Mesodermal cell (in vitro differentiated cells): ENCODE measurements around the gene CSH1.

ENCODE experiments used
- H3K27ac ChIP-seq: 2 replicates; pipeline ENCODE4 v1.7.0; 2013; ENCODE audit warnings: mild to moderate bottlenecking, low read depth, low read length, moderate library complexity; ENCODE audit not compliant: severe bottlenecking
- H3K36me3 ChIP-seq: 2 replicates; pipeline ENCODE4 v1.7.1; 2013; ENCODE audit warnings: mild to moderate bottlenecking, low read length, moderate library complexity; ENCODE audit not compliant: control insufficient read depth, insufficient read depth
- H3K4me1 ChIP-seq: one replicate; pipeline ENCODE4 v1.7.1; 2013; ENCODE audit warnings: mild to moderate bottlenecking, low read length; ENCODE audit not compliant: insufficient read depth, control insufficient read depth, poor library complexity, severe bottlenecking
- H3K4me3 ChIP-seq: 2 replicates; pipeline ENCODE4 v1.7.0; 2013; ENCODE audit warnings: low read length, control low read depth, mild to moderate bottlenecking; ENCODE audit not compliant: insufficient read depth, poor library complexity, severe bottlenecking; ENCODE audit errors: extremely low read depth
- H3K9me3 ChIP-seq: 2 replicates; pipeline ENCODE4 v1.7.1; 2013; ENCODE audit warnings: mild to moderate bottlenecking, low read length, moderate library complexity; ENCODE audit not compliant: control insufficient read depth
- WGBS, 2 experiments: methylation state at CpG; one replicate each; pipeline ENCODE4 v1.1.5; 2013; ENCODE audit warnings: missing lambda C conversion rate in 2 of 2; ENCODE audit not compliant: insufficient coverage in 2 of 2; 5-methylcytosine and 5-hydroxymethylcytosine counted together

Gene CSH1

DNA sequence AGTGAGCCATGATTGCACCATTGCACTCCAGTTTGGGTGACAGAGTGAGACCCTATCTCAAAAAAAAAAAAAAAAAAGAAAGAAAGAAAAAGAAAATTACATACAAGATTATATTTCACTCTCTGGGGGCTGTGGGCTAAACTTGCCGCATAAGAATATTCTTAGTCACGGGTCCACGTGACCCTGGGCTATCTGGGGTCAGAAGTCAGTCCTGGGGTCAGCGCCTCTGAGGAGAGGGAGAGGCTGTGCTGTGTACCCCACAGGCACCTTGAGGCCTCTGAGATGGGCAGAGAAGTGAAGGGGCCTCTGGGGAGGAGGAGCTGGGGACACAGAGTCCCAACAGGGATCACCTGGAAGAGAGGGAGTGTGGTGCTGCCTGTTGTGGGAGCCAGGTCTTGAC is 41.5 kb upstream of the CSH1 start:
- Histone ChIP-seq H3K4me3 (no peak overlapping the region), H3K36me3 (no peaks in the 10 kb centered on the region), H3K4me1 (no peaks in the 10 kb centered on the region), H3K9me3 (no peaks in the 10 kb centered on the region), H3K27ac (no peak overlapping the region)
- WGBS, 2 experiments, result 88 to 97% methylated on average over 4 of the region's 4 CpGs

DNA sequence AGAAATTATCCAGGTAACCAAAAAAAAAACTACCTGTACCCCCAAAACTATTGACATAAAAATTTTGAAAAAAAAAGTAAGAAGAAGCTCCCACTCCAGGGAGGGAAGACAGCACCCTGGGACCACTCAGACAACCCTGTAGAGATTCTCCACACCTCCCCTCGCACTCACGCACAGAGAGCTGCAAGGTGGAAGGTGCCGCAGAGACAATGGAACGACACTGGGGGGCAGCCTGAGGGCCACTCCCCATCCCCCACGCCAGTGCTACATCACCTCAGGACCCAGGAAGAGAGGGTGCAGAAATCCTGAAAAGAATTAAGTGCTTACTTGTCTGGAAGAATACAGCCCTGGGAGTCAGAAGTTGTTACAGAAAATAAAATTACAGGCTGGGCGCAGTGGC is 40.9 kb upstream of the CSH1 start:
- H3K27ac ChIP-seq, result no peak overlapping the region
- H3K36me3 ChIP-seq, result no peaks in the 10 kb centered on the region
- H3K4me1 ChIP-seq, result no peaks in the 10 kb centered on the region
- no peak overlapping the region for H3K4me3 ChIP-seq
- WGBS, 2 experiments, result 95 to 97% methylated on average over 2 to 3 of the region's 6 CpGs
- no peaks in the 10 kb centered on the region for H3K9me3 ChIP-seq

DNA sequence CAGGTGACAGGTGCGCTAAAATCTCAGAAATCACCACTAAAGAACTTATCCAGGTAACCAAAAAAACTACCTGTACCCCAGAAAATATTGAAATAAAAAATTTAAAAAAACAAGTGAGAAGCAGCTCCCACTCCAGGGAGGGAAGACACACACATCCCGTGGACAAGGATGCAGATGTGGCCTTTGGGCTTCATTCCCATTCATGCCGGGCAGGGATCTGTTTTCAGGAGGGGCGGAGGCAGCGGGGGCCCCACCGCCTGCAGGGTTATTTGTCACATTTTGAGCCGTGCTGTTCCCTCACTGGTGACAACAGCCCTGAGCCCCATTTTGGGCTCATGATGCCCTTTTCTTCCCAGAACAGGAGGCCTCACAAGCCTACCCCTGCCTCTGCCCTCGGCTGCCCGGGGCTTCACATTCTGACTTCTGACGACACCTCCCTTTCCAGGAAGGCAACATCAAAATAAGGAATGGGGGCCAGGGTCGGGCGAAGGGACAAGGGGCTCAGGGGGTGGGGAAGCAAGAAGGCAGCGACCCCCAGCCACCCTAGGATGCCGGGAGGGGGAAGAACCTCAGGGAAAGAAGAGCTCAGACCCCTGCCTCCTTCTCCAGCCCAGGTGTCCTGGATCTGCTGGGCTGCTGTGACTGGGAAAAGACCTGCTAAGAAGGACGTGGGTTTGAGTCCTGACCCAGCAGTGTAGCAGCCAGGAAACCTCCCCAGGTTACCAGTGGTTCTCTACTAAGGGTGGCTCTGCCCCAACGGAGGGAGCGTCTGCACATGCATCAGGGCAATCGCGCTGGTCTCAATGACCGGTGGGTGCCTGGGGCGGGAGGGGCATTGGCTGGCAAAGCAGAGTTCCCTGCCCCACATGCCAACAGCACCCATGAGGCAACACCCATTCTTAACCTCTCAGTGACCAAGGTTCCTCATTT is 38.1 kb upstream of the CSH1 start:
- H3K4me1 ChIP-seq, result peaks cover 4% of the 10 kb centered on the region
- 88 to 89% methylated on average over 13 to 16 of the region's 21 CpGs for WGBS, 2 experiments
- H3K36me3 ChIP-seq, result no peaks in the 10 kb centered on the region

DNA sequence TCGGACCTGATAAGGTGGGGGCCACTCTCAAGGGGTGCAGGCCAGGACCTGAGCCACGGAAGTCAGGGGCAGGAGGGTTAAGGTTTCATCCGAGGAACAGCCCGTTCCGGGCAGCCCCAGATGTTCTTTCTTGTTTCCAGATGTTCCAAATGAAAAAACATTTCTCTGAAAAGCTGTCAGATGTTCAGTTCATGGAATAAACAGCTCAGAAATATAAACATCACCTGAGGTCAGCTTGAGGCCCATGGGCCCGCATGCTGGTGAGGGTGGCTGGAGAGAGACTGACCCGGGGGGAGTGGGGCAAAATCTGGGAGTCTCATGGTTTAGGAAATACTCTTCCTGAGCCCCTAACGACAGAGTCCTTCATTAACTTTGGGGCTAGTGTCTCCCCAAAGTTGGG is 37.2 kb upstream of the CSH1 start:
- 95 to 98% methylated on average over 6 to 8 of the region's 8 CpGs for WGBS, 2 experiments
- H3K4me1 ChIP-seq, result peaks cover 4% of the 10 kb centered on the region
- H3K27ac ChIP-seq, result no peak overlapping the region
- no peak overlapping the region for H3K4me3 ChIP-seq
- no peaks in the 10 kb centered on the region for H3K9me3 ChIP-seq
- H3K36me3 ChIP-seq, result no peaks in the 10 kb centered on the region

More for the DNA sequence above, 38.1 kb upstream of the CSH1 start:
- Histone ChIP-seq H3K4me3 (no peak overlapping the region), H3K27ac (no peak overlapping the region), H3K9me3 (no peaks in the 10 kb centered on the region)

DNA sequence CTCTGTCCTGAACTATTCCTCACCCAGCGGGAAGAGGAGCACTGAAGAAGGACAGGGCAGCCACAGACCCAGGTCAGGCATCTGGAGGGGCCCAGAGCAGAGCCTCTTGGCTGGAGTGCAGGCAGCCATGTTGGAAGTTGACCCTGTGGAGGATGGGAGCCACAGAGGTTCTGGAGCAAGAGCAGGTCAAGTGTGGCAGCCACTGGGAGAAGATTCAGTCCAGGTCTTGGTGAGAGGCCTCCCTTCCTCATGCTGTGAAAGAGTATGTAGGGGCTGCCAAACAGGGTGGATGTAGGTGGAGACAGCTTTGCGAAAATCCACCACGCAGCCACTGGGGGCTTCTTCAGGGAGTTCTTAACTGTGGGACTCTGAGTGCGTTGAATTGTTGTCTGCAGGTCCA is 36.3 kb upstream of the CSH1 start:
- Histone ChIP-seq H3K9me3 (no peaks in the 10 kb centered on the region), H3K4me1 (peaks cover 4% of the 10 kb centered on the region), H3K27ac (no peak overlapping the region), H3K36me3 (no peaks in the 10 kb centered on the region), H3K4me3 (no peak overlapping the region)
- WGBS, 2 experiments, result 92 to 94% methylated on average over 4 of the region's 4 CpGs

DNA sequence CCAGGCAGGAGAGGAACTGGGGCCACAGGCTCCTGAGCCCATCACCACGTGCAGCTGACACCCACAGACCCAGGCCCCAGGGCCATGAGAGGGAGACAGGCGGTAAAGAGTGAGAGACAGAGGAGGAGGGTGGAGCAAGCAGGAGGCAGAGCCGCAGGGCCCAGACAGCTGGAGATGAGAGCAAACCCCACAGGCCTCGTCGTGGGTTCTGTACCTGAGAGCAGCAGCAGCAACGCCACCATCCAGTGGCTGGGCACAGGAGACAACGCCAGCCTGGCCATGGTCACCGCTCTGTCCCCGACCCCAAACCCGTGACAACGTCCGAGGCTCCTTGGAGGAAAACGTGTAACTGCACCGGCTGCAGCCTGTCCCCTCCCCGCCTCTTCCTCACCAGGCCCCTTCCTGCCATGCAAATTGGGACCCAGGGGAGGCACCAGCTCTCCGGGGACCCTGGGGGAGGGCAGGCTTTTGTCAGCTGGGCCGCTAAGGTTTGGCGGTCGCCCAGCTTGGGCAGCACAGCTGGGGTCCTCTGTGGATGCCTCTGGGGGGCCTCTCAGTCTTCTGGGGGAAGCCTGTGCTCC is 35.7 kb upstream of the CSH1 start, which contains the start of gene CD79B:
TSS of gene CD79B (minus strand) at position 351 of the 581 bp plus-strand sequence. CDS start at position 281, 70 bp downstream.
- Histone ChIP-seq H3K27ac (no peak within 1 kb of the TSS), H3K4me3 (no peak within 1 kb of the TSS), H3K9me3 (no peaks in the 10 kb centered on the region), H3K36me3 (no peaks in the 10 kb centered on the region), H3K4me1 (peaks cover 4% of the 10 kb centered on the region)
- 66 to 70% methylated on average over 15 to 18 of the region's 19 CpGs for WGBS, 2 experiments

DNA sequence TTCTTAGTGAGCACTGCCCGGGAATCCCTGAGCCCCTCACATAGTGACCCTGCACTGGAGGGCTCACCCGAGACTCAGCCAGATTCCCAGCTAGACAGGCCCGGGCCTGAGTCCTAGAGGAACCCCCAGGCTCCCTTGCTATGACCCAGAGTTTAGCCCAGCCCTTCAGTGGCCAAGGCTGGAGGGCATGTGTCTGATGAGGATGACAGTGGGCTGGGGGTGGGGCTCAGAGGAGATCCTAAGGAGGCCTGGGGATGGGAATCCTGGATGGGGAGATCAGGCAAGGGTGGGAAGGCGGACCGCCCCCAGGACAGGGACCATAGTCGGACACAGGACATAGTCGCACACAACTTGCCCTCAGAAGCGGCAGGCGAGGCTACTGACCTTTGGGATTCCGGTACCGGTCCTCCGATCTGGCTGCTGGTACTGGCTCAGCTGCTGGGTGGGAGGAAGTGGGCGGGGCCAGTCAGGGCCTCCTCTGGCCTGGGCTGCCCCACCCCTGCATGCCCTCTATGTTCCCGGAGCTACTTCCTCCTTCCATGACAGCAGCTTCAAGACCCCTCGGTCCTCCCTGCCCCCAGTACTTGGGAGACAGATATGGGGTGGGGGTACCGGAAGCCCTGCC is 34.7 kb upstream of the CSH1 start:
- 67 to 84% methylated on average over 3 to 11 of the region's 16 CpGs for WGBS, 2 experiments
- Histone ChIP-seq H3K4me3 (no peak overlapping the region), H3K9me3 (no peaks in the 10 kb centered on the region), H3K4me1 (peaks cover 4% of the 10 kb centered on the region), H3K36me3 (no peaks in the 10 kb centered on the region), H3K27ac (no peak overlapping the region)

DNA sequence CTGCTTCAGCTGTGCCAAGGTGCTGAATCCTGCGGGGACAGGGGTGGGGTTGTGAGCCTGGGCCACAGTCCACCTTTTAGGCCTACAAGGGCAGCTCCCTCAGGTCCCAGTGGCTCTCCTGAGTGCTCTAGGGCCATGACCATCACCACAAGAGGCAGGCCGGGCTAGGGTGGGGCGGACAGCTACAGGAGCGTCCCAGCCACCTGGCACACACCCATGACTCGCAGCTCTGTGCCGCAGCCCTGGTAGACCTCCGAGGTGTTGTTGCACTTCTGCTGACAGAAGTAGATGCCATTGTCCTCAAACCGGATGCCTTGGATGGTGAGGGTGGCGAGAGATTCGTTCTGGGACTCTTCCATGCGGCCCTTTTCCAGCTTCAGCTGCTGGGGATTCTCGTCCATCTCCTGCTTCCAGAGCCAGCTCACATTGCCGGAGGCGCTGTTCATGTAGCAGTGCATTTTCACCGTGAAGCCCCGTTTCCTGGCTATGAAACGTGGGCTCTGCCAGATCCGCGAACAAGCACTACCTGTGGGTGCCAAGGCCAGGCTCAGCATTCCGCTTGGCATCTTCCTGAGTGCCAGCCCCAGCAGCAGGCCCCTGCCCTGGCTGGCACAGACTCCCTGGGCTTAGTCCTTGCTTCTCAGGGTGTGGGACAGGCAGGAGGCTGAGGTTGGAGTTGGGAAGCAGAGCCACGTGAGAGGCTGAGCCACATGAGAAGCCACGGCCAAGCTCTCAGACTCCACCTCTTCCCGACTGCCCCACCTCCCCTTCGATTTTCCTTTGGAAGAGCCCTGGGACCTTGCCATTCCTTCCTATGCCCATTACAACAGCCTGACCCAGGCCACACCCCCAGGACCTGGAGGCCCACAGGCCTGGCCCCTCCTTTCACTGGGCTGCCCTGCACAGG is 33.7 kb upstream of the CSH1 start:
- H3K36me3 ChIP-seq, result no peaks in the 10 kb centered on the region
- H3K4me1 ChIP-seq, result peaks cover 4% of the 10 kb centered on the region
- H3K4me3 ChIP-seq, result no peak overlapping the region
- no peaks in the 10 kb centered on the region for H3K9me3 ChIP-seq
- 95 to 96% methylated on average over 20 of the region's 24 CpGs for WGBS, 2 experiments
- no peak overlapping the region for H3K27ac ChIP-seq

DNA sequence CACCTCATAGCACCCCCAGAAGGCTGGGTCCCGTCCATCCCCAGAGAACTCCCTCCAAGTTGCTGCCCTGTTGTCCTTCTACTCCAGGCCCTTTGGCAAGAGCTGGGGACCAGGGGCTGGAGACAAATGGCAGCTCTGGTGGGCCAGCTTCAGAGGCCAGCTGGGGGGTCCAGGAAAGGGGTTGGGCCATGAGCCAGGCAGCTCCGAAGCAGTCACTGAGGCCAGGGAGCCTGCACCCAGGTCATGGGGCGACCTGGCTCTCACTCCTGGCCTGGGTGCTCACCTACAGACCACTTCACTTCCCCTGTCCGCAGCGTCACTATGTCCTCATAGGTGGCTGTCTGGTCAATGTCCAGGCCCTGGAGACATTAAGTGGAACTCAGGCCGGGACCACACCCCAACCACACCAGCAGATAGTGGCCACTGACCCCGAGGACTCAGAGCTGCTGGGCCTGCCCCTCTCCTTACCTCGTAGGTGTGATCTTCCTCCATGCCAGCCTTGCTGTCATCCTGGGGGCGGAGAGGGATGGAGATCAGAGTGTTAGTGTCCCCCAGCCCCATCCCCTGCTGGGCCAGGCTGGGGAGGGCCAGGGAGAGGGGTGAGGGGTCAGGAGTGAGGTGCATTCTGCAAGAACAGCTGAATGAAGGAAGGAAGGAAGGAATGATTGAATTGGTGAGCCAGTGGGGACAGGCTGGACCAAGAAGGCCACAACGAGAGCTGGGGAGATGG is 32.8 kb upstream of the CSH1 start:
- H3K9me3 ChIP-seq, result no peaks in the 10 kb centered on the region
- H3K4me1 ChIP-seq, result peaks cover 4% of the 10 kb centered on the region
- H3K36me3 ChIP-seq, result no peaks in the 10 kb centered on the region
- no peak overlapping the region for H3K27ac ChIP-seq
- no peak overlapping the region for H3K4me3 ChIP-seq
- WGBS, 2 experiments, result 94% methylated on average over 3 to 8 of the region's 10 CpGs
